GM19372 (cell line): ENCODE measurements around the gene MYL11.
A peak's percentile ranks its signal among the peaks of the same experiment; 100 is the strongest.

Source experiments
- ATAC-seq: cut with Tn5 transposase; IDR thresholded peaks from one replicate; pipeline ENCODE4 v1.9.1; 2021; ENCODE audit warnings: mild to moderate bottlenecking, low read depth, moderate library complexity; ENCODE audit not compliant: unreplicated experiment

The MYL11 gene

DNA sequence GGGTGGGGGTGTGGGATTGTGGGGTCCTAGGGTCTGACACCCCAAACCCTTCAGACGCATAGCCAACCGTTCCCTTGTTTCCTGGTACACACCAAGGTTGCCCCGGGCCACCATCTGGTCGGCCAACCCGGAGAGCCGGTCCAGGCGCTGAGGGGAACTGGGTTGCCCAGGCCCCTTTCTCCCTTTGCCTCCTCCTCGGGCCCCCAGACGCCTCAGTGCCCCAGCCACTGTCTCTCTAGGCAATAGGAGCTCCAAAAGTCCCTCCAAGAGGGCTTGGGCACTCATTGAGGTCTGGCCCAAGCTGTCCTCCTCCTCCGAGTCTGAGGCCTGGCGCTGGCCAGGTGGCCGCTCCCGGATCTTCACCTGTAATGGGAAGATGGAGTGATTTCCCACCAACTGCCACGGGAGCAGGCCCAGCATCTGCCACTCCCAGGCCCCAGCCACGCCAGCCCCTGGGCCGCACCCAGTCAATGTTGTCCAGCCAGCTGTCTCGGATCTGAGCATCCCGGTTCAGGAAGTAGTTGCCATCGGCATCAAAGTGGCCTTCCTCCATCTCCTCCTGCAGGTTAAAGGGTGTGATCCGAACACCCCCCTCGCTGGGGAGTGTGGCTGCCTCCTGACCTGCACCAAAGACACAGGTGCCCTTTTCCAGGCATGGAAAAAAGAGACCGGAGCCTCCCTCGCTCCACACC is 21.0 kb upstream of the MYL11 start:
- ATAC-seq = no peak

DNA sequence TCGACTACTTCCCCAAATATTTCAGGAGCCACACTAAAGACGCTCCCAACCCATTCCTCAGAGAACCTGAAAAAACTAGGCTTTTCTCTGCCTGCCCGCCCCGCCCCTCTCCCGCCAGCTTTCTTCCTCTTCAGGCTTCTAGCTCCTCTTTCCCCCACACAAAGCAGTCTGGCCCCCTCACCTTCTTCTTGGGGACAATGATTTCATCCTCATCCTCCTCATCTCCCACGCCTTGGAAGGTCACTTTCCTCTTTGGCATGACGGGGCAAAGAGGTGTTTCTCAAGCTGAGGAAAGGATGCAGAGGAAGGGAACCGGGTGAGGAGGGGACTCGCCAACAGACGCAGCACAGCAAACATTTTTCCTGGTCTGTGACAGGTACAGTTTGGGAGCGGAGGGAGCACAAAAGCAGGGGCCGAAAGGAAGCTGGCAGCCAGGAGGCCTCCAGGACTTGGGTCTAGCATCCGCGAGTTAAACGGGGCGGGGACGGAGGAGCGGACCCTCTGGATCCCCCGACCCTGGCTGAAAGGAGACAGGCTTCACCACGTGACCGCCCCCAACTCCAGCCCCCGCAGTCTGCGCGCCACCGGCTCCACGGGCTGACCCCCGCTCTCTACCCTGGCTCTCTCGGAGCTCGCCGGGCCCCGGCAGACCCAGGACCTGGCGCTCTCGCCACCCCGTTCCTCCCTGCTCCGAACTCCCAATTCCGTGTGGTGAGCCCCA is 20.0 kb upstream of the MYL11 start:
- peak; percentile 13 for ATAC-seq

DNA sequence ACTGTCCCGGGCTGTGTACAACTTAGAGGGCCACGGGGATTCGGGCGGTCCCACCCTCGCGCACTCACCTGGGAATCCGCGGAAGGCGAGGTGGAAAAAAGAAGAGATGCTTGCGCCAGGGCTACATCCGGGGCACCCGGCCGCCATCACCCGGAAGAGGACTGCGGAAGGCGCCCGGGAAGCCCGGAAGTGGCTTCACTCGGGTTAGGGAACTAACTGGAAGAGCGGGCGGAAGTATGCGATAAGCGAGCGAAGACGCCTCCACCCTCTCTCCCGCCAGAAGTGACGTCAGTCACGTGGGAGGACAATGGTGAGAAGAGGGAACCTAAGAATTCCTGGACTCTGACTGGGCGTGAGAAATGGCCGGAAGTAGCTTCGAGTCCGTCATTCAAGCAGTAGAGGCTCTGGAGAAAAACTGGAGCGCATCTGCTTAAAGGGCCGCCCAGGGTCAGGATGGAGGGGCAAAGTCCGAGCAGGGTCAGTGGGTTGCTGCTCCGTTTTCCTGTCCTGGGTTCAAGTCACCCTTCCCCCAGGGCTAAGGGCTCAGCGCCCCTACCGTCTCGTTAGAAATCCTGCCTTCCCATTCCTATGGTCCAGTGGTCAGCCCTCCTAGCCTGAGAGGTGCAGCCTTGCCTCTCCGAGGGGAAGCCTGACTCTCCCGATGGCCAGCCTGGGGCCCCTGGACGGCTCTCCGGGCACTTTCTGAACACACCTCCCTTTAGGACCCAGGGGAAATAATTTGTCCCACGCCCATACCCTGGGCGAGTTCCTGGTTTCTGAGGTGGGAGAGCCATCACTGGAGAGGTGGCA is 19.3 kb upstream of the MYL11 start, which contains the start of gene CD2BP2:
CD2BP2 (minus strand) TSS at position 165 of the 810 bp plus-strand sequence. CDS start 627 bp downstream, outside the sequence.
- peak; percentile 73 for ATAC-seq

GRCh38 chr16:30355954-30356308 is 18.7 kb upstream of the MYL11 start:
- no peak for ATAC-seq

DNA sequence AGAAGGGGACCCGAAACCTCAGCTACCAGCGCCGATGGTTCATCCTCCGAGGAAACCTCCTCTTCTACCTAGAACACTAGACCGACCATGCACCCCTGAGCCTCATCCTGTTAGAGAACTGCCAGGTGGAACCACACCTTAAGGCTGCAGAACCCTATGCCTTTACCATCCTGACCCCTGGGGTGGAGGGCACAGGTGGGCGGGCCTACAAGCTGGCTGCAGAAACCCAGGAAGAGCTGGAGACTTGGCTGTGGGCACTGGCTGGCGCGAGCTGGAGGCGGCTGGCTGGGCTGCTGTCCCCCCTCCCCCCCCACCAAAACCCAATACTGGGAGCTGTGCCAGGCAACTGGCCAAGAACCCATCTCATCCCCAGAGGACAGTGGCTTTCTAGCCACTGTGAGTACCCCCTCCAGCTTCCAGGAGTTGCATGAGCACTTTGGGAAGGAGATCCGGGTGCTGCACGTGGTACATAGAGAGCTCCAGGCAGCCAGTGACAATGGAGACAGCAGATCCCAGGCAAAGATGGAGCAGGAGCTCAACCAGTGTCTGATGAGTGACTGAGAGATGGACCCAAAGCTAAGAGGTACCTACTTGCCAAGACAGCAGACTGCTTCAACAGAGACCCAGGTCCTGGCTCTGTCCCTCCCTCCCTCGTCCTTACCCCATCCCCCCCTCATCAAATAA is 18.1 kb upstream of the MYL11 start:
- ATAC-seq = no peak

- ATAC-seq = no peak
Measured at GRCh38 chr16:30357085-30357714, 17.4 kb upstream of the MYL11 start.

DNA sequence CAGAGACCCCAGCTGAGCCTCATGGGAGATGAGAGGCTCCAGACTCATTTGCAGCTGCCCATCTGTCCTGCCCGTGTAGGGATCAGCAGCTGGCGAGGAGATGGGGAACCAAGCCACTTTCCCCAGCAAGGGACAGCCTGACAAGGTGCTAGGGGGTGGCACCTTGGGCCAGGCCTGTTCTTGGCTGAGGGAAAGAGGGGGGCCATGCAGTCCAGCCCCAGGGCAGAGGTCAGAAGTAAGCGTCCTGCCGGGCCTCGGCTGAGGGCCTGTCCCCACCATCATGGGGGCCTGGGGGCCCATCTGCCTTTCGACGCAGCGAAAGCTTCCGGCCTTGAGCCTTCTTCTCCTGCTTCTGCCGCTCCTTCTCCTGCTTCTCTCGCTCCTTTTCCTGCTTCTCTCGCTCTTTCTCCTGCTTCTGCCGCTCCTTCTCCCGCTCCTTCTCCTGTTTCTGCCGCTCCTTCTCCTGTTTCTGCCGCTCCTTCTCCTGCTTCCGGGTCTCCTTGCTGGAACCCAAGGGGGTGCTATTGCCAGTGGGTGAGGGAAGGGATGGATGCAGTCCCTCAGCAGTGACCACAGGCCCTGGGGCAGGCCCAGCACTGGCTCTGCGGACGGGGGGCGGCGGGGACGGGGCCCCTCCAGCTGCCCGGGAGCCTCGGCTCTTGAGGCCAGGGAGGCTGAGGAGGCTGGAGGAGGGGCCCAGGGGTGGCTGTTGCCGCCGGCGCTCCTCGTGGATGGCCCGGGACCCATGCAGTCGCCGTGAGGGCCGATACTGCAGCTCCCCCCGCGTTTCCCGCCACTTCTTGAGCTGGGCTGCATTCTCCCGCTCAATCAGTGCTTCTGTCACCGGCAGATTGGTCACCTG is 16.7 kb upstream of the MYL11 start:
- ATAC-seq = no peak

DNA sequence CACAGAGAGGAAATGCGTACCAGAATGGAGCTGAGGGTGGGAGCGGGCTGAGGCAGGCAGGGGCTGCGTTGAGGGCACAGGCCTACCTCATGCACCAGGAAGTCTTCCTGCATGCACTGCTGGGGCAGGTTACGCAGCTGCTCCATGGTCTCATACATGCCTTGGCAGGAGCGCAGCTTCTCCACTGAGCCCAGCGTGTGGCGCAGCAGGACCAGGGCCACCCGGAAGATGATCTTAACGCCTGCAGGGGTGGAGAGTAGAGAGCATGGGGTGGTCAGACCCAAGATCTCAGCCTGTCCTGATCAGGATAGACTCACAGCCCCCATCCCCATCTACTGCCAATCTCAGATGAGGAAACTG is 16.0 kb upstream of the MYL11 start:
- no peak for ATAC-seq

GRCh38 chr16:30358990-30359870 is 15.4 kb upstream of the MYL11 start:
- no peak for ATAC-seq

DNA sequence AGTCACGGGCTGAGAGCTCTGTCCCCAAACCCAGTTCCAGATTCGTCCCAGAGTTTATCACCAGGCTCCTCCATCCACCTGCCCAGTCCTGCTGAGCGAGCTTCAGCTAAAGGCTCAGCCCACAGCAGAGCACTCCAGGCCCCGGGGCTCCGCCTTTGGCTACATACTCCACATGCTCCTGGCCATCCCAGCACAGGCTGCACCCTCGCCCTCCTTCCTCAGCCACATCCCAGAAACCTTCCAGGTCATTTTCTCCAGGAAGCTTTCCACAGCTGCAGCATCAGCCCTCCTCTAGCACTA is 14.8 kb upstream of the MYL11 start:
- no peak for ATAC-seq

- no peak for ATAC-seq
Measured at GRCh38 chr16:30361180-30361579, 13.4 kb upstream of the MYL11 start.

- no peak for ATAC-seq
Measured at GRCh38 chr16:30365200-30365599, 9.4 kb upstream of the MYL11 start.

DNA sequence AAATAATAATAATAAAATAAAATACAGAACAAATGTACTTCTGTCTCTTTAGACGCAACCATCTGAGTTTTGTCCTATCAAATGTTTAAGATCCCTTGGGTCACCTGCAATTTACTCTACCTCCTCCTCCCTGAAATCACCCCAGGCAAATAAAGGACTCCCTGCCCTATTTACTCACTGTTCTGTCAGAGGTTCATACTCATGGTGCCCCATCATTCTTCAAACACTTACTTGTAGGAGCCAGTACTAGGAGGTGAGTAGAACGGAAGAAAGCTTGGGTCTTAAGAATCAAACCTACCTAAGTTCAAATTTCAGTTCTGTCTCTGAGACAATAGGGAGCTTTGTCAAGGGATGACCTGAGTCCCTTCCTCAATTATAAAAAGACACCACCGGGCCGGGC is 8.1 kb upstream of the MYL11 start:
- ATAC-seq = no peak

DNA sequence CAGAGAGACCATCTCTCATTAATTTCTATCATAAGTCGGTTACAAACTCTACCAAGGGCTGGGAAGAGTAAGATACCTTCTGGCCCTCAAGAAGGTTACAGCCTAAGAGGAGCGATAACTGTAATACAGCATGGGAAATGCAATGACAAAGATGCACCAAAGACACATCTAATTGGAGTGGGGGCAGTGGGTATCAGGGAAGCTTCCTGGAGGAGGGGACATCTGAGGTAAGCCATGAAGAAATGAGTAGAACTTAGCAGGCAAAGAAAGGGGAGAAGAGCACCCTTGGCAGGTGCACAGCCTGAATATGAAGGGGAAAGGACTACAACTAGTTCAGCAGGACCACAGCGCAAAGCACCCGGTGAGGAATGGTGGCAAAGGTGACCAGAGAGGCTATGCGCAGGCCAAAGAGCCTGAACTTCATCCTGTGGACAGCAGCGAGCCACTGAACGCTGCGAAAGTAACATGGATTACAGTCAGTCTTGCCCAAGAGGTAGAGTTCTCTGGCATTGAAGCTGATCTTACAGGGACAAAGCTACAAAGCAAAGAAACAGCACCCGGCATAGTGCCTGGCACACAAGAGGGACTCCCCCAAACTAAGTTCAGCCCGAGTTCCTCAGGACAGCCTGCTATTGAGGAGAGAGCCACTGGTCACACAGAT is 7.1 kb upstream of the MYL11 start:
- no peak for ATAC-seq

- ATAC-seq = no peak
Measured at GRCh38 chr16:30368122-30368791, 6.3 kb upstream of the MYL11 start.

GRCh38 chr16:30368792-30369090 is 5.9 kb upstream of the MYL11 start:
- no peak for ATAC-seq

DNA sequence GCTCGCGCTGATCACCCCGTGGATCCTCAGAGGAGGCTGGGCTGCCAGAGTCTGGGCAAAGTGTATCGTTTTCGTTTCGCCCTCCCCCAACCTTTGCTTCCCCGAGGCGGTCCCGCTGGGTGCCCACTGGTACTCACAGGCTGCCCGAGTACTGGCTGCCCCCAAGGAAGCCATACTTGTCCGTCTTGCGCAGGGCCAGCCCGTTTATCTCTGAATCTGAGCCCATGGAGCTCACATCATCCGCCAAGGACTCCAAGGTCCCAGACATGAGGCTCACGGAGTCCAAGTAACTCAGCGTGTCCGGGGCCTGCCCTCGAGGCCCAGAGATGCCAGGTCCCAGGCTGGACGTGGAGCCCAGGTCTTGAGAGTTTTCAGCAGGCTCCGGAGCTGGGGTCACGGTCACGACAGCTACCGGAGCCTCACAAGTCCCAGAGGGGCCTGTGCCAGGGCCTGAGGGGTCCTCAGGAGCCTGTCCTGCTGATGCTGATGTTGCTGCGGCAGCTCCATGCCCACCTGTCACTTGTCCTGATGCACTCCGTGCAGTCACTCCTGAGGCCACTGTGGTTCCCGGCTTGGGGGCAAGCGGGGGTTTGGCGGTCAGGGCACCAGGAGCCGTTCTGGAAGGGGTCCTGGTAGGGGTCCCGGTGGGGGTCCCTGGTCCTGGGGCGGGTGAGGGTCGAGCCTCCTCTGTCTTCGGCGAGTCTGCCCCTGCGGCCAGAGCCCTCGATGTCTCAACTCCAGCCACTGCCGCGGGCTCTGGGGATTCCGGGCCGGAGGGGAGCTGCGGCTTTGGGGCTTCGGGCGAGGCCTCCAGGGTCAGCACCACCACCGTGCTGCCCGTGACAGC is 5.3 kb upstream of the MYL11 start:
- no peak for ATAC-seq
